ENCODE results near the gene SIRT6.

- TF ChIP-seq POLR2AphosphoS5 (IDR thresholded peaks at IDR 0.05) = no peak
- no peak for TF ChIP-seq CTCF (IDR thresholded peaks at IDR 0.05; ENCODE audit: poor library complexity, severe bottlenecking)
- TF ChIP-seq EZH2 (IDR thresholded peaks at IDR 0.05; ENCODE audit: borderline replicate concordance, insufficient read depth, low read length, poor library complexity, severe bottlenecking) = no peak
- no peak for TF ChIP-seq EP300 (conservative IDR thresholded peaks at IDR 0.05; ENCODE audit: poor library complexity, severe bottlenecking)
Observed at GRCh38 chr19:4181053-4181508, 1.3 kb downstream of the SIRT6 start.
